Uterus (tissue), 4 donors: ENCODE measurements around the gene LHX2. TPM values are rescaled to one million over a fixed set of nuclear protein-coding genes. Genes with fewer than 3 reads are reported as not detected.

Experiments
- DNase-seq, 2 donors: peaks; one replicate each; pipeline ENCODE4 v3.0.0-alpha.2; 2019 to 2020
- H3K27ac ChIP-seq, 2 donors: fragments of 200-600 bp; sonication (generic); 1 replicate in 1 of 2; 2 replicates in 1 of 2; pipeline ENCODE4 v1.5.1; 2016 to 2018
- H3K27me3 ChIP-seq, 2 donors: fragments of 200-600 bp; sonication (generic); one replicate each; pipeline ENCODE4 v1.5.1; 2018 to 2019; ENCODE audit warnings: control low read depth in 1 of 2
- H3K36me3 ChIP-seq, 2 donors: fragments of 200-600 bp; sonication (generic); one replicate each; pipeline ENCODE4 v1.5.1; 2019; ENCODE audit warnings: control low read depth in 1 of 2
- H3K4me1 ChIP-seq, 2 donors: fragments of 200-600 bp; sonication (generic); one replicate each; pipeline ENCODE4 v1.5.1; 2018 to 2019; ENCODE audit warnings: control low read depth in 1 of 2
- H3K4me3 ChIP-seq, 2 donors: fragments of 200-600 bp; sonication (generic); 1 replicate in 1 of 2; 2 replicates in 1 of 2; pipeline ENCODE4 v1.5.1; 2018 to 2019; ENCODE audit warnings: mild to moderate bottlenecking in 1 of 2
- H3K9me3 ChIP-seq, 2 donors: fragments of 200-600 bp; sonication (generic); one replicate each; pipeline ENCODE4 v1.5.1; 2019; ENCODE audit warnings: control low read depth in 1 of 2
- CTCF ChIP-seq, 4 experiments: fragments of 200-600 bp in 2 of 4; fragments of 450-650 bp in 2 of 4; sonication (generic) in 2 of 4; IDR thresholded peaks; one replicate each; pipeline ENCODE4 v1.5.1; 2016 to 2019; ENCODE audit warnings: antibody characterized with exemption in 4 of 4, mild to moderate bottlenecking in 2 of 4, moderate library complexity in 1 of 4
- POLR2A ChIP-seq, 2 donors: fragments of 450-650 bp; IDR thresholded peaks; one replicate each; pipeline ENCODE4 v1.6.1; 2016; ENCODE audit warnings: antibody characterized with exemption in 2 of 2, mild to moderate bottlenecking in 1 of 2, moderate library complexity in 1 of 2
- intact Hi-C: fragments of 100-400 bp; cut with DNase I; formaldehyde crosslinking; loops from one replicate; pipeline ENCODE4 v1.15.1; 2023; ENCODE audit warnings: low total_unique reads
- total RNA-seq, 4 donors: library from RNA; depleted of rRNA in 3 of 4; stranded (reverse); fragments of >200 nt in 3 of 4; gene quantifications; one replicate each; pipeline versions ENCODE4 v1.1.0 to v1.2.4, GENCODE V29; 2014 to 2023
- donor health status: DM: yes; HTN: yes; CAD: no.

The LHX2 gene
- total RNA-seq, 4 donors from 2014 or later, result 0.14 TPM; not detected in 3

DNA sequence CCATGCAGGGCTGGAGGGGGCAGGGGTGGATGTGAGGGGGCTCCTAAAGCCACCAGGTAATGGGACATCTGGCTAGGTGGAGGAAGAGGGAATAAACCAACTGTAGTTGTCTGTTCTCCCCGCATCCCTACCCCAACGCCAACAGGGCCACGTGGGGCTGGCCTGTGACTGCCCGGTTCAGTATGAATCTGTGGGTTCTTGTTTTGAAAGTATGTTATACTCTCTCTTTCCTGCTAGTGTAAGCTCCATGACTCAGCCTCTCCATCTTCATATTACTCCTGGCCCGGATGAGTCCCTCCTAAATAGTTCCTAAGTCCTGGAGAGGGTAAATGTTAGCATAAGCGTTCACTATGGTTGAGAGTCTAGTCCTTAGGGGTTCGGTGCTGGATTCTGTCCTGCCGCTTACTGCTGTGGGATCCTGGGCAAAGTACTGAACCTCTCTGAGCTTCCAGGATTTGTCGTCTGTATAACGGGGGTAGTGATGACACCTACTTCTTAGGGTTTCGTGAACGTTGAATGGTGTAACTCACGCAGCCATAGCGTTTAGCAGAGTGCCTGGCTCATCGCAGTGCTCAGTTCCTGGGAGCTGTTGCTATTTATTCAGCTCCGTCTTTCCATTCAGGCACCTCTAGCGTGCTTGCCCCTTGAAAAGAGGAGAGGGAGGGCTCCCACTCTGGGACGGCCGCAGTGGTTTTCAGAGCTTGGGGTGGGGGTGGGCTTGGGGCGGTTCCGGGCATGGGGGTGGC is 28.8 kb downstream of the LHX2 start:
- peaks cover 0 to 8% of the 10 kb centered on the region in 2 donors for H3K27me3 ChIP-seq
- TF ChIP-seq POLR2A (IDR thresholded peaks at IDR 0.05) (no peak), CTCF (IDR thresholded peaks at IDR 0.05) (no peak)

GRCh38 chr9:124040935-124041816 is 29.6 kb downstream of the LHX2 start:
- Histone ChIP-seq H3K36me3 (no peaks in the 10 kb centered on the region), H3K4me1 (peaks cover 0 to 16% of the 10 kb centered on the region in 2 donors), H3K4me3 (peak overlapping the region in 1 of 2 donors; percentile 6), H3K27ac (no peak overlapping the region), H3K9me3 (no peaks in the 10 kb centered on the region), H3K27me3 (peaks cover 0 to 8% of the 10 kb centered on the region in 2 donors)
- TF ChIP-seq CTCF (IDR thresholded peaks at IDR 0.05), result peak; percentile 54 to 78 (median 78)
- no peak for TF ChIP-seq POLR2A (IDR thresholded peaks at IDR 0.05)
- intact Hi-C loops, result no loop called here
- peak in 1 of 2 donors; percentile 24 for DNase-seq

More for the DNA sequence above, 28.8 kb downstream of the LHX2 start:
- Histone ChIP-seq H3K4me1 (peaks cover 0 to 14% of the 10 kb centered on the region in 2 donors), H3K9me3 (no peaks in the 10 kb centered on the region), H3K36me3 (no peaks in the 10 kb centered on the region), H3K27ac (no peak overlapping the region), H3K4me3 (no peak overlapping the region)
- intact Hi-C loops, result no loop called here
- DNase-seq, result no peak

DNA sequence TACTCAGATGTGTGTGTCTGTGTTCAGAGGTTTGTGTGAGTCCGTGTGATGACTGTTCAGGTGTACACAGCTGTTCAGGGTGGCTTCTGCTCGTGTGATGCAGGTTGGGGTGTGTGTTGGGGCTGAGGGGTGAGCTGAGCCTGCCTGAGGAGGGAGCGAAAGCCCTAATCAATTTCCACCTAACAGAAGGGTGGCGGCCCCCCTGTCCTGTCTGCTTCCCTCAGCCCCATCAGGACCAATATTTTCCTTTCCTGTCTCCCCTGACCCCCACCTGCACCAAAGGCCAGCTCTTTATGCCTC is 30.2 kb downstream of the LHX2 start:
- H3K27me3 ChIP-seq, result peaks cover 0 to 8% of the 10 kb centered on the region in 2 donors
- no peaks in the 10 kb centered on the region for H3K9me3 ChIP-seq
- H3K4me1 ChIP-seq, result peaks cover 0 to 16% of the 10 kb centered on the region in 2 donors
- H3K4me3 ChIP-seq, result no peak overlapping the region
- H3K27ac ChIP-seq, result no peak overlapping the region
- H3K36me3 ChIP-seq, result no peaks in the 10 kb centered on the region
- intact Hi-C loops, result no loop called here
- DNase-seq, result no peak
- no peak for TF ChIP-seq POLR2A (IDR thresholded peaks at IDR 0.05)
- no peak for TF ChIP-seq CTCF (IDR thresholded peaks at IDR 0.05)

DNA sequence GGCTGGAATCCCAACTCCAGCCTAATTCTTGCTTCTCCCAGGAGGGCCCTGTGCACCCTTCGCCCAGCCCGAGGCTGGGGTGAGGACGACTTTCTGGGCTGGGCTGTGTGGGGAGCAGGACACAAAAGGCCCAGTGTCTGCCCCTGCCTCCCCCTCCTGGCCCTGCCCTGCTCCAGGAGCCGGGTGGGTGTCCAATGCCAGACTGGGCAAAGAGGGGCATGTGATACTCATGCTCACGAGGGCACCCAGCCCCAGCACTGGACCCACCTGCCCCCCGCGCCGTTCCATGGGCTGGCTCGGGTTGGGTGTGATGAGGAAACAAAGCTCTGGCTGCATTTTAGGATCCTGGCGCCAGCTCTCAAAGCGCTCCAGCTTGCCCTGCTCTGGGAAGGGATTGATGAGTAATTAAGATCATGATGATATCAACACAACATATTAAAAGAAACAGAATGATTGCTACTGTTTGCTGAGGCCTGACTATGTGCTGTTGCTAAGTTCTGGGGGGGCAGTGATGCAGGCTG is 30.7 kb downstream of the LHX2 start:
- DNase-seq, result no peak
- intact Hi-C loops, result no loop called here
- no peaks in the 10 kb centered on the region for H3K36me3 ChIP-seq
- H3K9me3 ChIP-seq, result no peaks in the 10 kb centered on the region
- no peak overlapping the region for H3K4me3 ChIP-seq
- H3K27ac ChIP-seq, result no peak overlapping the region
- H3K4me1 ChIP-seq, result peaks cover 0 to 16% of the 10 kb centered on the region in 2 donors
- TF ChIP-seq POLR2A (IDR thresholded peaks at IDR 0.05) (no peak), CTCF (IDR thresholded peaks at IDR 0.05) (no peak)
- peaks cover 0 to 8% of the 10 kb centered on the region in 2 donors for H3K27me3 ChIP-seq

- Histone ChIP-seq H3K27ac (no peak overlapping the region), H3K9me3 (no peaks in the 10 kb centered on the region), H3K36me3 (no peaks in the 10 kb centered on the region), H3K4me3 (no peak overlapping the region), H3K27me3 (peaks cover 0 to 8% of the 10 kb centered on the region in 2 donors), H3K4me1 (peaks cover 0 to 16% of the 10 kb centered on the region in 2 donors)
- no peak for DNase-seq
- TF ChIP-seq POLR2A (IDR thresholded peaks at IDR 0.05) (no peak), CTCF (IDR thresholded peaks at IDR 0.05) (no peak)
- intact Hi-C loops, result no loop called here
Observed at GRCh38 chr9:124044448-124044847, 32.9 kb downstream of the LHX2 start.
